CD4-positive, alpha-beta T cell treated with Interleukin-15 for 1 hour (primary cell): Measurements from ENCODE around the gene CACNA1A.
"Not testable (repeated sequence)": the region's sequence is repeated elsewhere in the genome, so short reads cannot be mapped to it uniquely, and the experiment has no call there.

Experiments
- DNase-seq: peaks from one replicate; pipeline ENCODE4 v3.0.0-alpha.2; 2020

CACNA1A gene

DNA sequence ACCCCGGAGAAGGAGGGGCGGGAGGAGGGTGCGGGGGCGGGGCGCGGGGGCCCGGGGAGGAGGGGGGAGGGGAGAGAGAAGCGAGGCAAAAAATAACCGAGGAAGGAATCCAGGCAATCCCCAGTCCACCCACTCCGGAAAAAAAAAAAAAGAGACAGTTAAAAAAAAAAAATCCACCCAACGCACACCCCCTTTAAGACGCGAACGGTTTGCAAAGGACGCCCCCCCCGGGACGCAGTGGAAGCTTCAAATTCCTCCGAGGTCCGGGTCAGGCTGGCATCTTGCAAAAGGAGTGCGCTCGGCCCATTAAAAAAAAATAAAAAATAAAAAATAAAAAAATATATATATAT lies at the start of gene CACNA1A:
CACNA1A (minus strand) TSS at position 9 of the 350 bp plus-strand sequence. CDS start 255 bp downstream, outside the sequence.
- no peak for DNase-seq

DNA sequence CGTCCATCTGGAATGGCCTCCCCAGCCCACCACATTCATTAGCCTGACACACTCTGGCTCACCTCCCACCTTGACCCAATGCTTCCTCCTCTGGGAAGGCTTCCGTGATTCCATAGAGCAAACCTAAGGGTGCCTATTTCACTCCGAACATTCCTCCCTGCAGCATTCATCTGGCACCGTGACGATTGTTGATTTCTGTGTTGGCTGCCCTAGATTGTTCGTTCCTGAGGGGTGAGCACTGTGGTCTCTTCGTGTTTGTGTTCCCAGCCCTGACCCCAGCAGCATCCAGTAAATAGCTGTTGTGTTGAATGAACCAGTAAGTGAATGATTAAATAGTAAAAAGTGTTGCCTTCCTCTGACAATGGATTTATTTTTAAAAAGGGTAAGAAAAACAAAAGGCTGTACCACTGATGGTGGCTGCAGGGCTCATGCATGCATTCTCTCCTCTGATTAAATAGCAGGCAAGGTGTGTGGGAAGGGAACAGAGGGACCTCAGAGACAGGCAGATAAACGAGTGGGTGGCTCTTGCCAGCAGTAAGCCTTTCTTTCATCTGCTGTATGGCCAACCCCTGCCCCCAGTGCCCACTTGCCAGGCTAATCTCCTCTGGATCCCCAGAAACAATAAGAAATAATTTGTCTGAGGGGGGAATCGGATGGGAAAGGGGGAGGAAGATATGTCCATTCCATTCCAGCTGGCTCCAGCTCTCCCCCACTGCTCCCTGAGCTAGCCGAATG lies 48.4 kb upstream of the CACNA1A start:
- no peak for DNase-seq

DNA sequence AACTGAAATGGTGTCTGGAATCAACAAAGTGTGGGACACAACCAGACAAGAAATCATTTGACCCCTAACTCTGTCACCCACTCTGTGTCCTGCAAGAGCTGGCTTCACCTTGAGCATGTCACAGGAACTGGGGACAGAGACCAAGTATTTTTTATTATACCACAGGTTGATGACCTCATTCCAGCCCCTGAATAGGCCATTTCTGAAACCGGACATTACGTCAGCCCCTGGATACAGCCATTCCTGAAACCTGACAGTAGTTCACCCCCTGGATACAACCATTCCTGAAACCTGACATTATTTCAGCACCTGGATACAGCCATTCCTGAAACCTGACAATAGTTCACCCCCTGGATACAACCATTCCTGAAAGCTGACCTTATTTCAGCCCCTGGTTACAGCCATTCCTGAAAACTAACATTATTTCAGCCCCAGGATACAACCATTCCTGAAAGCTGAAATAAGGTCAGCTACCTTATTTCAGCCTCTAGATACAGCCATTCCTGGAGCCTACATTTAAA lies 47.7 kb upstream of the CACNA1A start:
- DNase-seq = no peak

DNA sequence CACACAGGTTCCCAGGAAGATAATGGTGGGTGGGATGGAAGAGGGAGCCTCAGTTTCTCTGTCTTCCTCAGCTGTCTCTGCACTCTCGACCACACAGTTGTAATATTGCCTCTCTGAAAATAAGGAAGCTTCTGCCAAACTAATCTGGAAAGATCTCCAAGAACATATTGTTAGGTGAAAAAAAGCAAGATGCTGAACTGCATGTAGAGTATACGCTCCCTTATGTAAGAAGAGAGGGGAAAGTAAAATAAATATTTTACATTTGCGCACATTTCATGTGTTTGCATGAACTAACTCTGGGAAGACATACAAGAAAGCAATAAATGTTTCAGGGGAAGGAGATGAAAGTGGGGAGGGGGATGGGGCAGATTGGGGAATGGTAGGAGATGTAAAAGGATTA lies 41.9 kb upstream of the CACNA1A start:
- no peak for DNase-seq

DNA sequence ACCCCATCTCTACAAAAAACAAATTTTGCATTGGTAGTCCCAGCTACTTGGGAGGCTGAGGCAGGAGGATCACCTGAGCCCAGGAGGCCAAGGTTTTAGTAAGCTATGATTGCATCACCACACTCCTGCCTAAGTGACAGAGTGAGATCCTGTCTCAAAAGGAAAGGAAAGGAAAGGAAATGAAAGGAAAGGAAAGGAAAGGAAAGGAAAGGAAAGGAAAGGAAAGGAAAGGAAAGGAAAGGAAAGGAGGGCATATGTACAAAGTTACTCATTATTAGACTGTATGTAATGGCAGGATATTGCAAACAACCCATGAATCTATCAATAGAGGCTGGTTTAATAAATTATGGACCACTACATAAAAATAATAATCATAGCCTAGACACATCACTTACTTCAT lies 40.8 kb upstream of the CACNA1A start:
- DNase-seq = no peak

DNA sequence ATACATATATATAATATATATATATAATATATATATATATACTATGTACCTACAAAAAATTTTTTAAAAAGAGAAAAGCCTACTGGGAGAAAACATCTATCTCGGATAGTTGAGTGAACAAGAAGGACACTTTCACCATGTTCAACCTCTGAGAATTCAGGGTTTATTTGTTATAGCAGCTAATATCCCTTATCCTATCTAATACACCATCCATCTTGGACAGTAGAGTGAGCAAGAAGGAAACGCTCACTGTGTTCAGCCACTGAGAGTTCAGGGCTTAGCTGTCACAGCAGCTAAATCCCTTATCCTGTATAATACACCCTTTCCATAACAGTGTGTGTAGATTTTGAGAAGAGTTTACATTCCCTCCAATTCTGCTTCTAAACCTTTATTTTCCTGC lies 38.1 kb upstream of the CACNA1A start:
- DNase-seq = no peak

DNA sequence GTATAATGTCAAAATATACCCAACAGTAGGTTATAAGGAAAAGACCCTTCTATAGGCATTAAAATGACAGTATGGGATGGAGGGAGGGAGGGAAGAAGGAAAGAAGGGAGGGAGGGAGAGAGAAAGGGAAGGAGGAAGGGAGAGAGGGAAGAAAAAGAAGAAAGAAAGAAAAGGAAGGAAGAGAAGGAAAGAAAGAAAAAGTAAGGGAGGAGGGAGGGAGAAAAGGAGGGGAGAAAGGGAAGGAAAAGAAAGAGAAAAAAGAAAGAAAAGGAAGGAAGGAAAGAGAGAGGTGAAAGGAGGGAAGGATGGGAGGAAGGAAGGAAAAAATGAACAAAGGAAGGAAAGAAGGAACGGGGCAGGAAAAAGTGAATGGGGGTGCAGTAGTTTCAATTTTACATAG lies 35.3 kb upstream of the CACNA1A start:
- no peak for DNase-seq

DNA sequence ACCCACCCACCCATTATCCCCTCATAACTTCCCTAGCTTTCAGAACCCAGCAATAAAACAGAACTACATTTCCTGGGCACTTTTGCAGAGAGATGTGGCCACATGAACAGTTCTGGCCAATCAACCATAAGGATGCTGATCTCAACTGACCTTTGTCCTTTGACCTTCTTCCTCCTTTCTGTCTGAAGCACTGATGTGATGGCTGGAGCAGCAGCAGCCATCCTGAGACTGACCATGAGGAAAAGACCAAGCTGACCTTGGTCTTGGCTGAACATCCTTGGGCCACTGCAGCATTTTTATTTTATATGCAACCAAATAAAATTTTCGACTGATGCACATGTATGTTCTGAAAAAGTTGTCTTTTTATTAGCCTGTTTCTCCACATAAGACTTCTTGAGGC lies 33.1 kb upstream of the CACNA1A start:
- DNase-seq = no peak

DNA sequence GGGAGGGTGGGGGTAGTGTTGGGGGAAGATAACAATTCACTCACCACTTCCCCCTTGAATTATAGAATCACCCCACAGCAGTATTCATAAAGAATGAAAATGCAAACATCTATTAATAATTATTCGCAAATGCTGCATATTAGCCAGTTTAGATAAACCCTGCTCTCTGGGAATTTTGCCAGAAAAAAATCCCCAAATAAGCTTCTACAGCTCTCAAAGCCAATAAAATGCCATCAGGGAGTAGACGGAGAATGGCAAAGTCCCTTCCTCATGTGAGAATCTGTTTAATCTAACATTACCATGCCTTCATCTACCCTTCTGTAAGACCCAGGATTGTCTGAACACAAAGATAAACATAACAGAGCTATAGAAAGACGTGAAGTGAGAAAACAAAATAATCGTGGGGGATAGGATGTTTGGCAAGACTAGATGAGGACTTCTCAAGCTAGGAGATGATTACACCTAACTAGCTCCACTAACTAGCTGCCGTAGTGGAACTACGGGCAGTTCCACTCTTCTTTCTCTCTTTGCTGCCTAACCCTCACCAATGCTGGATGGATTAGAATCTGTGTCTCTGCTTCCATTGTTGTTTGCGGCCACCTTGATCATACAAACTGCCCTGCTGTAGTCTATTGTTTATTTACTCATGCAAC lies 32.4 kb upstream of the CACNA1A start:
- DNase-seq = no peak

DNA sequence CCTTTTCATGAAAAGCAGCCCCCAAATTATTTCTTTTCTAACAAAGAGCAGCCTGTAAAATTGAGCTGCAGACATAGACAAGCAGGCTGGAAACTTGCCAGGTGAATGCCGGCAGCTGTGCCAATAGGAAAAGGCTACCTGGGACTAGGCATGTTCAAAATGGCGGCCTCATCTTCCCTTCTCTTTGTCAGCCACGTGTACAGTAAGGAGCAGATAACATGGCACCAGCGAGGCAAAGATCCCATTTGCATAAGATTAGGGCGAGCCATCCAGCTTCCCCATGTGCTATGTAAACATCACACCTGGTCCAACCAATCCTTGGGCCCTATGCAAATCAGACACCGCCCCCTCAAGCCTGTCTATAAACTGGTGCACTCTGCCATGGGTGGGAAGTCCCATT lies 31.2 kb upstream of the CACNA1A start:
- no peak for DNase-seq

DNA sequence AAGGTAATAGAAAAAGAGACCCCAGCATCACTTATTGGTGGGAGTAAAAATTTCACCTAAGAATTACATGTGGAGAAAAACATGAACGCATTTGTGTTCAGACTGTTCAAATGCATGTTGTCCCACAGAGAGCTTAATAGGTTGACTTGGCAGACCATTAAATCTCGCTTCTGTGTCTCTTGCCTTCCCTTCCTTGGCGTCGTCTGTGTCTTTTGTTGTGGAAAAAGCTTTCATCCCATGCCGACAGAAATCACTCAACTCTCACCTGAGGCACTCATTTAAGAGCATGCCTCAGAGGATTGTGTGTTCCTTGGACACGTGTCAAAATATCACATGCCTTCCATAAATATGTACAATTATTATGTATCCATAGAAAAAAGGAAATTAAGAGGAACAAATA lies 24.4 kb upstream of the CACNA1A start:
- no peak for DNase-seq

DNA sequence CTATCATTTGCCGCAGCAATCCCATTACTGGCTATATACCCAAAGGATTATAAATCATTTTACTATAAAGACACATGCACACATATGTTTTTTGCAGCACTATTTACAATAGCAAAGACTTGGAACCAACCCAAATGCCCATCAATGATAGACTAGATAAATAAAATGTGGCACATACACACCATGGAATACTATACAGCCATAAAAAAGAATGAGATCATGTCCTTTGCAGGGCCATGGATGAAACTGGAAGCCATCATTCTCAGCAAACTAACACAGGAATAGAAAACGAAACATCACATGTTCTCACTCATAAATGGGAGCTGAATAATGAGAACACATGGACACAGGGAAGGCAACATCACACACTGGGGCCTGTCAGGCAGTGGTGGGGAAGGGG lies 23.4 kb upstream of the CACNA1A start:
- not testable (repeated sequence) for DNase-seq

DNA sequence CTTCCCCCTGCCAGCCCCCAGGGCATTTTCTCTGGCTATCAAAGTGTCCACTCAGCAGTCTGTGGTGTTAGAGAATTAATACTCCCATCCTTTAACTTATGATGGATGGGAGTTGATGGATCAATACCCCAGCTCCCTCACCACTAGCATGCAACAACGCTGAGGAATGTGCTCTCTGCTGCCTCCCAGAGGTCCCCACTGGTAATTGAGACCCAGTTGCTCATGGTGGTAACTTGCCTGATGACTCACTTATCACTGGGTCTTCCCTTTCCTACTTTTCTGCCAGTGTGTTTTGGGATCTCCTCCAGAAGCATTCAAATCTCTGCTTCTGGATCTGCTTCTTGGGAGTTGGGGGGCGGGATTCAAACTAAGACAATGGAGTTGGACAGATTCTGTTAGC lies 20.3 kb upstream of the CACNA1A start:
- DNase-seq = no peak

DNA sequence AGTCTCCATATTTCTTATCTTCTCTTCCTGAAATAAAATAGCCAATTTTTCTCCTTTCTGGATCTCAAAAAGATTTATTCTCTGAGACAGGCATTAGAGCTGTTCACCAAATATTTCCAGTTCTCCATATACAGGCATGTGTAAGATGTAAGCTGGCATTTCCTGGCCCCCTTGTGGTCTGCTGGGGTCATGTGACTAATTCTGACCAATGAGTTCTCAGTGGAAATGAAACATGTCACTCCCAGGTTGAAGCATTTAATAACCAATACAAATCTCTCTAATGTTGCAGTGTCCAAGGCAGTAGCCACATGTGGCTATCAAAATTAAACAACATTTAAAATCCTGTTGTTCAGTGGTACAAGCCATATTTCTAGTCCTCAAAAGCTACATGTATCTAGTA lies 14.8 kb upstream of the CACNA1A start:
- no peak for DNase-seq

DNA sequence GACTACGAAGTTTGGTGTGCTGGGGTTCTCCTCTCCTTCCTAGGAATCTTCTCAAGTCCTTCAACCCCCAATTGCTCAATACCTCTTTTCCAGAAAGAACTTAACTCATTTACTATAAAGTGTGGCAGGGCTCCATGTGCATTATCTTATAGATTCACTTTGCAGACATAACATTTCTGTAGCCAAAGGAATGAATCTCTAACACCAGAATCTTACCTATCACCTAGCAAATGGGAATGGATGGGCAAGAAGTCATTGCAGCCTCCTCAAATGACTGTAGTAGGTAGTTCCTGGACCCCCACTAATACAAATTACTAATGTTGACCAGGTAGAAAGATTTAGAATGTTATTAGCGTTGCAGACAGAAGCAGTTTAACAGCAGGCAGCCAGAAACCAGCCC lies 5.7 kb upstream of the CACNA1A start:
- DNase-seq = no peak

DNA sequence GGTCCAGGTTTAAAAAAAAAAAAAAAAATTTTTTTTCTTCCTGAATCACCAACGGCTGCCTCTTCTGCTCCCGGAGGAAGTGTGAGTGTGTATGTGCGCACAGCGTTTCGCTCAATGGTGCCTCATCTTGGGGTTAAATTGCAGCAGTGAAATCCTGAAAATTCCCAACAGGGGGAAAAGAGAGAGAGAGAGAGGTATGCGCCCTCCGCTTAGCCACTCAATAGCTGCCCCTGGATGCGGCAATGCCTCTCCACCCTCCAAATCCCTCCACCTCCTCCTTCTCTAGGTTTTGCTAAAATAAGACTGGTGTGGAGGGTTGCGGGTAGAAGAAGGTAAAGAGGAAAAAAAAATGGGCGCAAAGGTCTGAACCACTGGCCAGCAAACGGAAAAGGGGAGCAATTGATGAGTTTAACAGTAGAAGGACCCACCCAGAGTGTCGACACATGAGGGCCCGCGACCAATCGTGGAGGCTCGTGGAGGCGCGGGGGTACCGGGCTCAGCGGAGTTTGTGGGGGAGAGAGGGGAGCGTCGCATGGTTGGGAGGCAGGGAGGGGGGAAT lies 853 bp upstream of the CACNA1A start:
- DNase-seq = no peak

DNA sequence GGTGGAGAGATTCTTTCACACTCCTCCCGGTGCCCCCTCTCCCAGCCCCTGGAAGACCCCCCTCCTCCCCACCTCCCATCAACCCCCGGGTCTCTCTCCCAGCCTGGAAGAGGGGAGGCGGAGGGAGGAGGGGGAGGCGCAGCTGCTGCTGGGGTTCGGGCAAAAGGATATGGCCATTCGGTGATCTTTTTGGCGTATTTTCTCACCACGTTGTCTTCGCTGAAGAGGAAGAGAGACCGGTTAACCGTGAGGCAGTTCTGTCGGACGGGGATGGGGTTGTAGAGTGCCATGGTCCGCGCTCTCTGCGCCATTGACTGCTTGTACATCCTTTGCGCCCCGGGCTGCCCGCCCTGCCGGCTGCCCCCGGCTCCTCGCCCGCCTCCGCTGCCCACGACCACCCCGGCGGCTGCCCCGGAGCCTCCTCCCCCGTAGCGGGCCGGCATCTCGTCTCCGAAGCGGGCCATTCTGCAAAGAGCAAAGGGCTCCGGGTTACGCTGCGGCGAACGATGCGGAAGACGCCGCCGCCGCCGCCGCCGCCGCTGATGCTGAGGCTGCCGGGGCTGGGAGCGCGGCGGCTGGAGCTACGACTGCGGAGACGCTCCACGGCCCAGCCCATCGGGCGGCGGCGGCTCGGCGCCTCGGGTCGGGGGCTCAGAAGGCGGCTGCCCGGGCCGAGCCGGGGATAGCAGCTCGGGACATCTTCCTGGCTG lies 363 bp downstream of the CACNA1A start:
- DNase-seq = no peak

DNA sequence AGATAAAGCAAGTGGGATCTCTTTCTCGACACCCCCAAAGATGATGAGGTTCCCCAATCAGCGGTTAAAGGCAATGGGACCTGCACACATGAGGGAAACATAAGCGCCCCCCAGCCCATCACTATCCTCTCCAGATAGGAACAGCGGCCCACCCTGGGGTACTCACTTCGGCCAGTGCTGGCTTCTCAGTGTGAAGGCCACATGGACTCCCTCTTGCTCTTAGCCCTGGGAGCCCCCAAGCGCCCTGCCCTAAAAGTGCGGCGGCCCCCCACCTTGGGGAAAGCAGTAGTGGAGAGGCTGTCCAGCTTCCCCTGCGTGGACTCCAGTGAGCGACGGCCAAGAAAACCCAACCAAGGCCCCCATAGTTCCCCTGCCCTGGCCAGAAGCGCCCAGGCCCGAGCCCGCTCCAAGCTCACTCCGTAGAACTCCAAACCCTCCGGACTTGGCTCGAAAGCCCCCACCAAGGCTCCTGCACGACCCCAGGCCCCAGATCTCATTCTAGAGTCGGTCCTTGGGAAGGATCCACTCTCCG lies 1.0 kb downstream of the CACNA1A start:
- DNase-seq = no peak

DNA sequence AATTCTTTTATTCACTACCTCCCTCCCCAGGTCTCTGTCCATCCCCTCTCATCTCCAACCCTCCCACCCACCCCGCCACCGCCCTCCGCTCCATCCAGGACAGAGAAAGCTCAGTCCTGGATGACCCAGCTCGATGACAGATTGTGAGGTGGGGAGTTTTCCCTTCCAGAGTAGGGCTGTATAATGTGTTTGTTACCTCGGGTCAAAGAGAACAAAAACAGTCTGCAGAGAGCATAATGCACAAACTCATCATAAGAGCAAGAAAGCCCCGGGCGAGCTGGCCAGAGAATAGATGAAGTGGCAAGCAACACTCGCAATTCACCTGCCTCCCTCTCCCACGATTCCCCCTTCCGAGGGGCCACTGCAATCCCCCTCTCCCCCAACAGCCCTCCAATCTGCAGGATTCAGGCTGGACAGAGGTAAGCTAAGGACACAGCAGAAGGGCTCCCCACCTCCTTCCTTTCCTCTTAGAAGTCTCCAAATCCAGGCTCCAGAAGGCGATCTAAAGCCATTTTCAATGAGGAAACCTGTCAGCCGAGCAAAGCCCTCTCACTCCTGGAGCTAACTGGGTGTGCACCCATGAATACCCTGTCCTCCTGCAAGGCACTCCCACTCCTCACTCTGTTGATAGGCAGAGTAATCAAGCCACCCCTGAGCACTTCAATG lies 2.6 kb downstream of the CACNA1A start:
- DNase-seq = no peak

DNA sequence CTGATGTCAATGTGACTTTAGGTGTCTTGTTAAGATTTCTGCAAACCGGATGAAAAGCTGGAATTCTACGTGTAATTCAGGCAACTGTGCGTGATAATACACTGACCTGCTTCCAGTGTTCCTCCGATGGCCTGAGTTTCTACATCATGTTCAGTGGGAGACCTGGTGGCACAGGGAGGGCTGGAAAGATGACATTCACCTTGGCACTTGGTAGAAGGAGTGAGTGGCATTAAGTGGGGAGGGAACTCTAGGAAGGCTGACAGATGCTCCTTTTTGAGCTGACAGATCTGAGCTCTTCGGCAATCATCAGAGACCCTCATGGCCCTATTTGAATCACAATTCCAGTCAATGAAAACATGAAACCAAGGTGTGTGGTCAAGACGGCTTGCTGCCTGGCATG lies 4.0 kb downstream of the CACNA1A start:
- DNase-seq = no peak

DNA sequence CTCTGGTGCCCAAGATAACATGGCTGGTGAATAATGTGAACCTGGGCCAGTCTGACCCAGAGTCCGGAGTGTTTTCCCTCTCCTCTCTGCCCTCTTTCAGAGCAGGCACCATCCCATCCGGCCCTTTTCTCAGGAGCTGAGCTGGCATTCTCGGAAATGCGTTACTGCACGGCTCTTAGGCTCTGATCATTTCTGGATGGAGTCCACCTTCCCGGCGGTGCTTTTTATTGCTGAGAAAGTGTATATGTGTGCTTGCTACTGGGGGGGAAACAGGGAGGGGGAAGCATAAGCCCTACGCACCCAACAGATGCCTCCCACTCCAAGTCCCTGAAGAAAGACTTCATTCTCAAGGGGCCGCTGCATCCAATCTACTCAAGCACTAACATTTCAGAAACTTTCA lies 6.6 kb downstream of the CACNA1A start:
- DNase-seq = no peak

DNA sequence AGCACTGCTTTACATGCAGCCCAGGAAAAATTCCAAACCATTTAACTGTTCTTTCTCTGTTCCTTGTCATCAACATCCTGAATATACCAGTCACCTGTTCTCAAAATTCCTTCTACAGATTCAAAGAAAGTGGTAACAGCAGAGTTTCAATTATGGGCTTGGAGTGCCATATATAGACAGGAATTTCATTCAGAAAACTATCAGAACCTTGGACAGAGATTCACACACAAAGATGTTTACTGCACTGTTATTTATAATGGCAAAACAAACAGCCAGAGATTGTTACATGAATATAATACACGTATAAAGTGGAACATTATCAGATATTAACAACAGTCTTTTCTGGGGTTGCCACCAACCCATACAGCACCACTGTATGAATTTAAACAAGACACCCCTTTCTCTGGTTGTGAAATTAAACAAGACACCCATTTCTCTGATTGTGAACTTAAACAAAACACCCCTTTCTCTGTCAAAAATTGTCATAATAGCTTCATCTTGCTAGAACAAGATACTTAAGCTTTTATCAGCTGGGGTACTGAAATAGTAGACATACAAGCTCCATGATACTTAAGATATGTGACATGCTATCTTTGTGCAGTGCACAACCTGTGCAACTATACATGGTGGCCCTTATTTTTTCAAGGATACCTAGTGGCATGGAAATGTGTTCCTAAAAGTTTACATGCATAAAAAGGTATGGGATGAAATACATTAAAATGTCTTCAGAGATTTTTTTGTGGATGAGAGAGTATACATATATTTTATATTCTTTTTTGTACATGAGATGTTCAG lies 12.6 kb downstream of the CACNA1A start:
- DNase-seq = no peak
